Stimulated activated CD4-positive, alpha-beta T cell treated with anti-CD3 and anti-CD28 coated beads, Interleukin-15, amount 100 ng/mL, for 48 hours (primary cell): ENCODE measurements around the gene POFUT1.
"Not testable (repeated sequence)": the region's sequence is repeated elsewhere in the genome, so short reads cannot be mapped to it uniquely, and the experiment has no call there.

Experiments
- DNase-seq, 2 donors: peaks; one replicate each; pipeline ENCODE4 v3.0.0-alpha.2; 2020; ENCODE audit warnings: low read depth in 2 of 2

The POFUT1 gene

DNA sequence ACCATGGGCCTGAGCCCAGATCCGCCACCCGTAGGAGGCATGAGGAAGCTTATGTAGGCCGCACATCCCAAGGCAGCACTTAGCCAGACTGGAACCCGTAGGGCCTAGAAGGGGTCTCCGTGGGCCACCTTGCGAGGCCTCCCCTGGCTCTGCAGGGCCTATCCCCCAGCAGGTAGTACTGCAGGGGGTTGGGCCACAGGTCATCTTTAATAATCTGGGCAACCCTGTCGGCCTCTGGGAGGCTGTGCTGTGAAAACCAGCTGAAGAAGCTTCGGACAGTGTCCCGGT lies 18.6 kb upstream of the POFUT1 start:
- DNase-seq = no peak

DNA sequence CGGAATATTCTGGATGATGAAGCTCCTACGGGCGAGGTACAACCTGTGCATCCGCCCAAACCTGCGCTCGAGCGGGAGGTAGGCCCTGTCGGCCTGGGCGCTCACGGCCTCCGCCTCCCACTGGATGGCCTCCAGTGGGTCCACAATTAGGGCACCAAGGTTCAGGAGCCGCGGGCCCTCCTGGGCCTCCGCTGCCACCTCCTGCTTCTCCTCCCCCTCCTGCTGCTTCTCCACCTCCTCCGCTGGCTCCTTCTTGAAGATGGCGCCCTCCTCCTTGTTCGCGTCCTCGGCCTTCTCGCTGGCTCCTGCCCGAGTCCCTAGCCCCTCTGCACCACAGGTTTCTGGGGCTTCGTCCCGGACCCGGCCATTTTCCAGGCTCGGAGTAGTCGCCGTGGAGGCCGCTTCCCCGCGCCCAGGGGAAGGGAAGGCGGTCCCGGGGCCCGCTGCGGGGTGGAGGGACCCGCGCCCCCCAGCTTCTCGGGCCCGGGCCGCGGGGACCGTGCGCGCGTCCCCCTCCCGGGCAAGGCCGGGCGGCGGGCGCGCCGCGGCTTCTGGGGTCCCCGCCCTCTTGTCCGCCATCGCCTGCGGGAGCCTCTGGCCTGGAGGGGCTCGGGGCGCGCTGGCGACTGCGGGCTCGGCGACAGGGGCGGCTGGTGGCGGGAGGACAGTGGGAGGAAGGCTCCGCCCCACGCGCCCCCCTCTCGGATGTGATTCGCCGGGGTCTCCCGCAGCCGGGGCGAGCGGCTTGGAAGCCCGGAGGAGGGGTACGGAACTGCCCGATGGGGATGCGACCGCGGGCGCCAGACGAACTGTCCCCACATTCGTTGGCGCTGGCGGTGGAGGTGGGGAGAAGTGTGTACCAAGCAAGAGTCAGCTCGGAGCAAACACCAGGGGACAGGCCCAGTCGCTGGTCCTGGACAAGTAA lies 17.7 kb upstream of the POFUT1 start:
- DNase-seq = no peak

DNA sequence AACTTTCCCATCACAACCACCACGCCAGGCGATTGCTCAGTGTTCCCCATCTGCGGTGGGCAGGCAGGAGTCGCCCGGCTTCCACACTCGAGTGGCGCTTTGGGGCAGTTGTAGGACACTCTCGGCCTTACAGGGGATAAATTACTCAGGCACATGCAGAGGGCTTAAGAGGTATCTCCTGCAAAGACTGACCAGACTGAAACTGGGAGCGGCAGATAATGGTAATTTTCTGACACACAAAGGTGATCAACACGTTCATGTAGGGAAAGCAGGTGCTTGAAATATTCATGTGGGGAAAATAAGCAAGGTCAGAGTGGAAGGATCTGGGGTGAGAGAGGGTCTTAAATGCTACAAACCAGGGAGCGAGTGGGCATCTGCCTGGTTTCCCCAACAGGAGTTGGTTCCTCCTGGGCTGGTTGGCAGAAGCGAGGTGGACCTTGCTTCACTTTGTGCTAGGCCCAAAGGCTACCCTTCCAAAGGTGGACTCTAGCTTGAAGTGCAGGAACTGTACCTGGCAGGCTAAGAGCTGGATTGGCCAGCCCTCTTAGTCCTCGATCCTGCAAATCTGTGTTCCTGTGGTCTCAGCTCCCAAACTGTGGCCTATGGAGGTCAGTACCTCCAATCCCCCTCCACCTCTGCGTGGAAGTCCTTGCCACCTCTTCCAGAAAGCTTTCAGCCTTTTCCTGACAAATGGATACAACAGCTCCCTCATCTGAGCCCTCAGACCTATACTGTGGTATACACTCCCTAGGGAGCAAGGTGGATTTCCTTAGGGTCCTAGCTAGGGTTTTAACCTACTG lies 16.9 kb upstream of the POFUT1 start:
- no peak for DNase-seq

- DNase-seq = no peak
Observed at GRCh38 chr20:32191422-32191821, 16.3 kb upstream of the POFUT1 start.

DNA sequence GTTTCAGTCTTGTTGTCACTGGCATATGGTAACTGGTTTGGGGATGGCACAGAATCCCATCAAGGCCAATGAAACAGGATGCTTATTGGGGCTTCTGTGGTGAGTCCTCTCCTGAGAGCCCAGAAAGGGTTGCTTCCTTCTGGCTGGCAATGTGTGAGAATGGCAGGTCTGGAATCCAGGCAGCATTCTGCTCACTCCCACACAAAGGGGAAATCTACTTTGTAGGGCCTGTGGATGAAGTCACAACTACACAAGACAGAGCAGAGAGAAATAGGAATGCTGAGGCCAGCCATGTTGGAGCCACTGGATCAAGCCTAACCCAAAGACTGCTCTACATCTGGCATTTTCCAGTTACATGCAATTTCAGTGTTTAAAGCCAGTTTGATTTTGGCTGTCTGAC lies 15.8 kb upstream of the POFUT1 start:
- DNase-seq = no peak

DNA sequence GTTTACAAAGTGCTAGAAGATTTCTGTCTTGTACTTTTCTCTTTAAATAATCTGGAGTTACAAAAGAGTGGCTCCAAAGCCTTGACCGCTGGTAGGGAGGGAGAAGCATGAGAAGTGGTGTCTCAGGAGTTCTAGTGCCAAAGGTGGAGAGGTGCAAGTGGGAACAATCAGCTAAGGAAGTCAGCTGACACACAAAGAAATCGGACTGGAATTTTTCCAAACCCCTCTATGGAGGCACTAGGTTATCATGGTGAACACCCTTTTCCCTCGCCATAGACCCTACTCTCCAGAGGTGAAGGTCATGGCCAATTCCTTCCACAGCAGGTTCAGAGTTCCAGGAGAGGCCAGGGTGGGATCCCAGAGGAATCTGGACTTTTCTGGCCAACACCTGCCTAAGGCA lies 15.0 kb upstream of the POFUT1 start:
- no peak for DNase-seq

- not testable (repeated sequence) for DNase-seq
Observed at GRCh38 chr20:32193336-32193735, 14.3 kb upstream of the POFUT1 start.

- DNase-seq = no peak
Observed at GRCh38 chr20:32193996-32194395, 13.7 kb upstream of the POFUT1 start.

DNA sequence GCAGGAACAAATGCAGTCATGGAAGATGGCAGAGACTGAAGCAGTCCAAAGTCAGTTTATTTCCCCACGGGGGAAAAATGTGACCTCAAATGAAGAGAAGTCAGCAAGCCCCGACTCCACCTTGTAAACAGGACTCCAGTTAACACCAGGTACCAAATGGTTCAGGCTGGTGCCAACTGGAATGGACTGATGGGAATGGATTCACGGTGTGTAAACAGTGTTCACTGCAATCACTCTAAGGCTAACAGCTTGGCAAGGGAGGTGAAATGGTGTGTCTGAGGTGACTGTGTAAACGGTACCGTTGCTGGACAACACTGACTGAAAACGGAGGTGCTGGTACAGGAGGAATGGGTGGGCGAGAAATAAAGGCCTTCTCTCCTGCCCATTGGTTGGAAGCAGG lies 12.1 kb upstream of the POFUT1 start:
- no peak for DNase-seq

- not testable (repeated sequence) for DNase-seq
Observed at GRCh38 chr20:32196613-32197012, 11.1 kb upstream of the POFUT1 start.

GRCh38 chr20:32197136-32197535 lies 10.5 kb upstream of the POFUT1 start:
- not testable (repeated sequence) for DNase-seq

- DNase-seq = no peak
Observed at GRCh38 chr20:32199006-32199405, 8.7 kb upstream of the POFUT1 start.

GRCh38 chr20:32201296-32201976 lies 6.2 kb upstream of the POFUT1 start:
- no peak for DNase-seq

DNA sequence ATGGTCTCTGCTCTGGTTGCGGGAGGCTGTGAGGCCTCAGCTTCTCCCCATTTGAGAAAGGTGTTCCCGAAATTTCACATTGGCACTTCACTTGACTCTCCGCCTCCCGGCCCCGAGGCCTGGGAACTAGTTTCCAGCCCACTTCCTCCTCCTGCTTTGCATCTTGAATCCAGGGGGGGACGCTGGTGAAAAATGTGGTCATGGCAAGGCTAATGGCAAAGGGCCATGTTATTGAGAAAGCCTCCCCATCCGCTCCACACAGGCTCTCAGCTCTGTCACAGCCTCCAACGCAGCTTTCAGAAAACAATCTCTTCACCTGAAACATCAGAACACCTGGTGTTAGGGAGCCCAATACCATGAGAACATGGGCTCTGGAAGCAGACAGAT lies 5.7 kb upstream of the POFUT1 start:
- no peak for DNase-seq

DNA sequence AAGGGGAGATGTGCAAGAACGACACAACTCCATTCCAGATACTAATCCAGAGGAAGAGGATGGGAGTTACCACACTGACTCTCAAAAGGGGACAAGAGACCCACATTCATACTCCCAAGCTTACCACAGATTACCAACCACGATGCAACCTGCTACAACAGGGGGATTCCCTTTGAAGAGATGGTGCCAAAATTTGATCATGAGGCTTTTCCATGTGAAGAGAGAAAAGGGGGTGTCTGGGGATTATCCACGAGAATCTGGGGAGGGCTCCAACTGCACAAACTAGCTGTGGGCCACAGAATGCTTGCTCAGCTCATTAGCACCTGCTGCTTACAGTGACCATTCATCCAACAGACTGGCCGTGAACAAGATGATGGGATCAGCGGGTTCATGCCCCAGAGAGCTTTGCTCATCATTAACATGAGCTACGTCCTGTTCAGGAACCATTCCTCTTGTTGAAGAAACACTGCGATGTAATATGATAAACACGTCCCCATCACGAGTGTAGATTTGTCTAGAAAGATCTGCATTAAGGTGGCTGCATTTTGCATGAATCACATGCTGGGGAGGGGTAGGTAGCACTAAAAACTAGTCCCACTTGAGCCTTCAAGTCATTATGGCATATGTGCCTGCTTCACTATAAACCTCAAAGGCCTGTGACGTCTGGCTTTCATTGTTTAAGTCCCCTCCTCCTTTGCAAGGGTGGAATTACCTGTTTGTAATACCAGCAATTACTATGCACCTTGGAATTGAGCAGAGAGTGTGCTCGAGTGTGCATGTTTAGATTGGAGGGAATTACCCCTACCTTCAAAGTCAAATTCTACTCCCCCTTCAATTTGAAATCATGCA lies 4.1 kb upstream of the POFUT1 start:
- peak in 1 of 2 donors; percentile 42 for DNase-seq

DNA sequence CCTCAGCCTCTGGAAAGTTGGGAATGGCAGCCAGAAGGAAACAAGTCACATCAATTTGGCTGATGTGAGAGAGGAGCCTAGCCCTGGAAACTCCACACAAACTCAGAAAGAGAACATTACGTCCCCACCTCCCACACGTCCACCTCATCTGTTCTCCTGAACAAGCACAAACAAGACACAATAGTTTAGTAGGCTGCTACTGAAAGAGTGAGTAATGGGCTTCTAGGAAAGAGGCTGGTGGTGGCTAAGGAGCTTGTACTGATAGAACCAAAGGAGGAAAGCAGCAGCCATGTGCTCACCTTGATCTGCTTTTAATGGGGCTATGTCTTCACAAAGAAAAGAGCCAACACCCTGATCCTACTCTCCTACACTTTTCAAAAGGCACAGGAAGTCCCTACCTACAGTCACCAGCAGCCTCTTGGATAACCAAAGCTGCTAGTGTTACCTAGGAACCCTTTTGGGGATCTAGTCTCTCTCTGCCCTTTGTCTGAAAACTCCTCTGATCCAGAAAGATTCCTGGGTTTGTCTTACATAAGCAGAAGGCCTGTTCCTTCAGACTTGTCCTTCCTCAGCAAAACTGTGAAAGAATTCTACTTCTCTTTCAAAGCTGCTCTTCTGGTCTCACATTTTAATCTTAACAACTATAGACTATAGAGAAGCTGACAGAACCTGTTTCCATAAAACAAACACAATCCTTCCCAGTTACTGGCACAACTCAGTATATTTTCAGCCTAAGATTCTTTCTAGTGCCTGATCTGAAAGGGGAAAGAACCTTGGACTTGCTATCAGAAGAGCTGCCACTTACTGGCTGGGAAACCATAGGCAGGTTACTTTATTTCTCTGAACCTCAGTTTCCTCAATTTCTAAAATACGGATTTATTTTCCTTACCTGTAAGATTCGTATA lies 3.2 kb upstream of the POFUT1 start:
- peak; percentile 72 to 80 for DNase-seq

DNA sequence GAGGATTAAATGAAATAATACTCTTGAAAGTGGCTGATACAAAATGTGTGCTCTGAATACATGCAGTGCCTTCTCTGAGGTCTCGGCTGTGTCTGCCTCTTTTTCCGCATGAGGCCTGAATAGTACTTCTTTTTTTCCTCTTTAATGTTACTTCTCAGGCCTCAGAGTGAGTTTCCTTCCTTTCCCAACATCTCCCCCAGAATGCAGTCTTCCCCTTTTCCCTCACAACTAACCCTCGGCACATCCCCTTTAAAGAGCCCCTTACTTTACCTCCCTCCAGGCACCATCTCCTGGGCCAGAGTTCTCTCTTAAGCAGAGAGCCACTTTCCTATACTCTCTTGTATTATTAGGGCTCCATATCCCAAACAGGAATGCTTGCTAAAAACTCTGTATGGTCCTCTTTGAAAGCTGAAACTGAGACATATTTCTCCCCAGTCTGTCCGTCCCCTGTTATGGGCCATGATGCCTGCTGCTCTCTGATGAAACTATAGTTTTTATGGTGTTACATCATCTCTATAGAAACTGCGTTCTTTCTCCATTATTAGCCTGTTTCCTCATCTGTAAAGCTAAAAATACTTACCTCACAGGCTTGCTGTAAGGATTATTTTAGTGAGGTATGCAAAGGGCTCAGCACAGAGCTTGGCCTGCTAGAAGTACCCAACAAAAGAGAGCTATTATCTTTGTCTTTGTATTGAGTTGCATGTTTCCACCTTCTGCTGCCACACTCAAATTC lies 2.4 kb upstream of the POFUT1 start:
- DNase-seq = no peak

GRCh38 chr20:32205843-32206759 lies 1.6 kb upstream of the POFUT1 start:
- no peak for DNase-seq
